Retinal pigment epithelial cell (primary cell): ENCODE data around the gene DHX38.

ENCODE experiments used
- DNase-seq: peaks from one replicate; pipeline ENCODE4 v3.0.0-alpha.2; 2010; ENCODE audit warnings: low read depth
- H3K4me3 ChIP-seq: 2 replicates; pipeline ENCODE4 v1.5.1; 2011; ENCODE audit warnings: mild to moderate bottlenecking, low read length, control low read depth, moderate library complexity
- CTCF ChIP-seq: conservative IDR thresholded peaks from 2 replicates; pipeline ENCODE4 v1.5.1; 2011; ENCODE audit warnings: low read depth, low read length, control low read depth, inconsistent platforms

Gene DHX38

DNA sequence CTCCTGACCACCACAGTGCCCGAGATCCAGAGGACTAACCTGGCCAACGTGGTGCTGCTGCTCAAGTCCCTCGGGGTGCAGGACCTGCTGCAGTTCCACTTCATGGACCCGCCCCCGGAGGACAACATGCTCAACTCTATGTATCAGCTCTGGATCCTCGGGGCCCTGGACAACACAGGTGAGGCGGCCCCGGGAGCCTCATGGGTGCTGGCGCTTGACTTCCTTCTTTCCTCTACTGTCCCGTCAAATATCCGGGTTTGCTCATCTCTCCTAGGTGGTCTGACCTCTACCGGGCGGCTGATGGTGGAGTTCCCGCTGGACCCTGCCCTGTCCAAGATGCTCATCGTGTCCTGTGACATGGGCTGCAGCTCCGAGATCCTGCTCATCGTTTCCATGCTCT, 13.7 kb downstream of the DHX38 start:
- no peak for TF ChIP-seq CTCF
- no peak for DNase-seq
- no peak overlapping the region for H3K4me3 ChIP-seq

DNA sequence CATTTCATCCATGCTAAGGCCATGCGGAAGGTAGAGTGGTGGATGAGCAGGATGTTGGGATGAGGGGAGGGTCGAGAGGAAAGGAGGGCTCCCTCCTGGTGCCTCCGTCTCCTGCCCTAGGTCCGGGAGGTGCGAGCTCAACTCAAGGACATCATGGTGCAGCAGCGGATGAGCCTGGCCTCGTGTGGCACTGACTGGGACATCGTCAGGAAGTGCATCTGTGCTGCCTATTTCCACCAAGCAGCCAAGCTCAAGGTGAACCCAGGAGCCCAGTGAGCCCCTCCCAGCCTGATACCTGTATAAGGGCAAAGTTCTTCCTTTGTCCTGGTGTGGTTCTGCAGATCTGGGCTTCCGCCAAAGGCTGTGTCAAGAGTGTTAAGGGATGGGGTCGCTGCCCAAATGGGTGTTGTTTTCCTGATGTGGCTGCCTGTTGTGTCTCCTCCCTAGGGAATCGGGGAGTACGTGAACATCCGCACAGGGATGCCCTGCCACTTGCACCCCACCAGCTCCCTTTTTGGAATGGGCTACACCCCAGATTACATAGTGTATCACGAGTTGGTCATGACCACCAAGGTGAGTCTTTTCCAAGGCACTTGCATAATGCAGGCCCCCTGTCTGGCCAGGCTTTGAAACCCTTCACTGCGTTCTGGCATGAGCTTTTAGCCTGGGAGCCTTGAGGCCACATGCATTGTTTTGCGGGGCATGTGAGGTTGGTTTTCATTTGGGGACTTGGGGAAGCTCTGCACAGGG, 14.9 kb downstream of the DHX38 start:
- DNase-seq: no peak
- TF ChIP-seq CTCF: no peak
- no peak overlapping the region for H3K4me3 ChIP-seq

DNA sequence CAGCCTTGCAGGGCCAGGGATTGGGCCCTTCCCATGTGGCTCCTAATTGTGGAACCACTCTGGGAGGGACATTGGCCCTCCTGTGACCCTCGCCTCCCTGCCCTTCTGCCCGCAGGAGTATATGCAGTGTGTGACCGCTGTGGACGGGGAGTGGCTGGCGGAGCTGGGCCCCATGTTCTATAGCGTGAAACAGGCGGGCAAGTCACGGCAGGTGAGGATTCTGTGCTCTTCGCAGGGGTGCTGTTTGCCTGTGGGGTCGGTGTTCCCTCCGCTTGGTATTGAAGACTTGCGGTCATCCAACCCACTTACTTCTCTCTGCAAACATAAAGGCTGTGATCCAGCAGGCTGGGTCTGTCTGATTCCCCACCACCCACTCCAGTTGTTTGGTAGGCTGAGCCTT, 15.7 kb downstream of the DHX38 start:
- DNase-seq: no peak
- no peak overlapping the region for H3K4me3 ChIP-seq

GRCh38 chr16:72109966-72110530, 16.4 kb downstream of the DHX38 start:
- DNase-seq: no peak
- no peak for TF ChIP-seq CTCF
- no peak overlapping the region for H3K4me3 ChIP-seq

More for the DNA sequence above, 15.7 kb downstream of the DHX38 start:
- TF ChIP-seq CTCF: no peak

- H3K4me3 ChIP-seq: no peak overlapping the region
- no peak for TF ChIP-seq CTCF
- DNase-seq: no peak
Measured at GRCh38 chr16:72110662-72111615, 17.3 kb downstream of the DHX38 start.

GRCh38 chr16:72111657-72112451, 18.2 kb downstream of the DHX38 start:
- TF ChIP-seq CTCF: no peak
- no peak overlapping the region for H3K4me3 ChIP-seq
- peak; percentile 29 for DNase-seq
